ENCODE measurements around the gene SLC35E4.

The SLC35E4 gene

DNA sequence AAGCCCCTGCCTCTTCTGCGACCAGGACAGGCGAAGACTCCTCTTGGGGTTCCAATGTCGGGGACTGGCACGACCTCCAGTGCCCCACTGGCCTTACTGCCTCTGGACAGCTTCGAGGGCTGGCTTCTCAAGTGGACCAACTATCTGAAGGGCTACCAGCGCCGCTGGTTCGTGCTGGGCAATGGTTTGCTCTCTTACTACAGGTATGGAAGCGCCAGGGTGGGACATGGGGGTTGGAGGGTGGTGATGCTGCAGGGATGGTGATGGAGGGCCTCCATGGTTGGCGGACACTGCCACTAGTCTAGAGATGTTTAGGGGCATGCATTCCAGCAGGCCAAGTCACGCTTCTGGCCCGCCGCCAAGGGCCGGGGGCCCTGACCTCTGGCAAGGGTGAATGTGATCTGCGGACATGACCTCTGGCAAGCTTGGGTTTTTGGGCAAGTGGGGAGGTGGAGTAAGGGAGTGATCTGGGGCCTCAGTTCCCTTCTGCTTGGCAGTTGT, 59.8 kb downstream of the SLC35E4 start:
- no peak for DNase-seq

DNA sequence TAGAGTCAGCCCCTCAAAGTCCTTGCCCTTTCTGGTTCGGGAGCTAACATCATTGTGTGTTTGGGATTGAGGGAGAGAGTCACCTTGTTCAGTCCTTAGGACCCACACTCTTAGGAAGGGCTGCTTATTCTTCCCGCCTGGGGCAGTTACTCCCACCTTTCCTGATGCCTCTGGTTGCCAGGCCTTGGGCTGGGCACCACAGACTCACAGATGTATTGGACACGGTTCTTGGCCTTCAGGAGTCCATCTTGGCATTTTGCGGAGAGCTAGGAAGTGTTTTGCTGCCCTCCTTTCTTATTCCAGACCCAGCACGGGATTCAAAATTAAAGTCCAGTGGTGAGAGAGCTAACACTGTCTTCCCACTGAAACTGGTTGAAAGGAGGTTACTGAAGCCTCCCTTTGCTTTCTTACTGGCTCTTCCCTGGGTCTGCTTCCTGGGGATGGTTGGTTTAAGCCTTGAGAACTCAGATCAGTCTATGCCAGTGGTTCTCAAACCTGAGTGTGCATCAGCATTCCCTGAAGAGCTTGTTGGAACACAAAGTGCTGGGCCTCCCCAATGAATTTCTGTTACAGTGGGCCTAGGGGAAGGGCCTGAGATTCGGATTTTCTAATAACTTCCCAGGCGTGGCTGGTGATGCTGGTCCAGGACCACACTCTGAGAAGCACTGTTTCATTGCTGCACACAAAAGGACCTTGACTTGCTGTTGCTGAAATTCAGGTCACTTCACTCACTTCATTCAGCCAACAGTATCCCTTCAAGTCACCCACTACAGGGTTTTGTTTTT, 60.5 kb downstream of the SLC35E4 start:
- DNase-seq = no peak
